GM12878 (cell line): ENCODE measurements around the gene ZSWIM6.

Experiments used
- CHD2 ChIP-seq: IDR thresholded peaks from 2 replicates; pipeline ENCODE4 v1.6.1; 2011; ENCODE audit warnings: low read depth, low read length, improper control_type of control experiment, borderline replicate concordance
- CHD4 ChIP-seq: fragments of 200-600 bp; sonication (generic); IDR thresholded peaks from 2 replicates; pipeline ENCODE4 v1.6.1; 2016; ENCODE audit warnings: mild to moderate bottlenecking
- EP300 ChIP-seq, 2 experiments: fragments of 150-350 bp in 1 of 2; IDR thresholded peaks; 2 replicates each; pipeline ENCODE4 v1.6.1; 2011 to 2012; ENCODE audit warnings: low read depth in 2 of 2, low read length in 2 of 2, borderline replicate concordance in 1 of 2, improper control_type of control experiment in 1 of 2, inconsistent platforms in 1 of 2; ENCODE audit not compliant: control insufficient read depth in 1 of 2
- LARP7 ChIP-seq: fragments of 450-650 bp; IDR thresholded peaks from 2 replicates; pipeline ENCODE4 v1.6.1; 2017; ENCODE audit warnings: mild to moderate bottlenecking
- POLR2A ChIP-seq: IDR thresholded peaks from 2 replicates; pipeline ENCODE4 v1.6.1; 2011; ENCODE audit warnings: low read depth, mild to moderate bottlenecking, low read length
- POLR2AphosphoS5 ChIP-seq: IDR thresholded peaks from 2 replicates; pipeline ENCODE4 v1.6.1; 2011; ENCODE audit warnings: mild to moderate bottlenecking, low read length, inconsistent platforms
- RFX5 ChIP-seq: IDR thresholded peaks from 2 replicates; pipeline ENCODE4 v1.6.1; 2011; ENCODE audit warnings: low read depth, low read length, improper control_type of control experiment
- SP1 ChIP-seq: IDR thresholded peaks from one replicate; pipeline ENCODE4 v1.6.1; 2011; ENCODE audit warnings: low read depth, low read length
- TAF1 ChIP-seq: IDR thresholded peaks from 2 replicates; pipeline ENCODE4 v1.6.1; 2011; ENCODE audit warnings: mild to moderate bottlenecking, low read depth, low read length, borderline replicate concordance
- TF ChIP-seq, protein P1 (sequence below): fragments of 450-650 bp; IDR thresholded peaks from 2 replicates; pipeline ENCODE4 v1.6.1; 2017; ENCODE audit warnings: borderline replicate concordance
- TF ChIP-seq, protein P2 (sequence below): IDR thresholded peaks from 2 replicates; pipeline ENCODE4 v1.6.1; 2012; ENCODE audit warnings: mild to moderate bottlenecking, low read depth, low read length
- TF ChIP-seq, protein P3 (sequence below): IDR thresholded peaks from 2 replicates; pipeline ENCODE4 v1.6.1; 2012; ENCODE audit warnings: low read depth, low read length, improper control_type of control experiment
- TF ChIP-seq, protein P4 (sequence below), 3 experiments: IDR thresholded peaks in 2 of 3; conservative IDR thresholded peaks in 1 of 3; 2 replicates each; pipeline ENCODE4 v1.5.1; 2011; ENCODE audit warnings: low read depth in 3 of 3, low read length in 3 of 3, mild to moderate bottlenecking in 3 of 3, control low read depth in 2 of 3, moderate library complexity in 2 of 3, inconsistent platforms in 1 of 3, mixed read lengths in 1 of 3; ENCODE audit not compliant: control insufficient read depth in 2 of 3, insufficient read depth in 1 of 3; ENCODE audit errors: extremely low read depth in 1 of 3
- TF ChIP-seq, protein P5 (sequence below): IDR thresholded peaks from 2 replicates; pipeline ENCODE4 v1.6.1; 2011; ENCODE audit warnings: low read depth, low read length, improper control_type of control experiment, borderline replicate concordance

DNA sequence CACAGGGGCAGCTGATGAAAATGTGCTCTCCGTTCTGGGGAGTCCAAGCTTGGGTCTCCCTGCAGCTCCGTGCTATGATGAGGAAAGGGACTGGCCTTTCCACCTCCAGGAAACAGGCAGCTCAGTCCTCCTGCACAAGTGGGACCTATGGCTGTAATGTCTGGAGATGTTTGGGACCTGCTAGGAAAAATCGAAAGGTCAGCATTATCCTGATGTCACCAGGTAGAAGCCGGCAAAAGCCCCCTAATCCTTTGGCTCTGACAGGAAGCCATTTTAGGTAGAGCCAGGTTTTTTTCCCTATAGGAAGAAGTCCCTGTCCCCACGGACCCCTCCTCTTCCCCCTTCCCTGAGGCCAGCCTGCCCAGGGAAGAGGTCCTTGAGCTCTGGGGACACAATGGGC lies 240.9 kb downstream of the ZSWIM6 start:
- no peak for TF ChIP-seq TAF1
- TF ChIP-seq POLR2AphosphoS5: no peak
- TF ChIP-seq, protein P1, sequence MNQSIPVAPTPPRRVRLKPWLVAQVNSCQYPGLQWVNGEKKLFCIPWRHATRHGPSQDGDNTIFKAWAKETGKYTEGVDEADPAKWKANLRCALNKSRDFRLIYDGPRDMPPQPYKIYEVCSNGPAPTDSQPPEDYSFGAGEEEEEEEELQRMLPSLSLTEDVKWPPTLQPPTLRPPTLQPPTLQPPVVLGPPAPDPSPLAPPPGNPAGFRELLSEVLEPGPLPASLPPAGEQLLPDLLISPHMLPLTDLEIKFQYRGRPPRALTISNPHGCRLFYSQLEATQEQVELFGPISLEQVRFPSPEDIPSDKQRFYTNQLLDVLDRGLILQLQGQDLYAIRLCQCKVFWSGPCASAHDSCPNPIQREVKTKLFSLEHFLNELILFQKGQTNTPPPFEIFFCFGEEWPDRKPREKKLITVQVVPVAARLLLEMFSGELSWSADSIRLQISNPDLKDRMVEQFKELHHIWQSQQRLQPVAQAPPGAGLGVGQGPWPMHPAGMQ: no peak
- no peak for TF ChIP-seq CHD4
- TF ChIP-seq, protein P2, sequence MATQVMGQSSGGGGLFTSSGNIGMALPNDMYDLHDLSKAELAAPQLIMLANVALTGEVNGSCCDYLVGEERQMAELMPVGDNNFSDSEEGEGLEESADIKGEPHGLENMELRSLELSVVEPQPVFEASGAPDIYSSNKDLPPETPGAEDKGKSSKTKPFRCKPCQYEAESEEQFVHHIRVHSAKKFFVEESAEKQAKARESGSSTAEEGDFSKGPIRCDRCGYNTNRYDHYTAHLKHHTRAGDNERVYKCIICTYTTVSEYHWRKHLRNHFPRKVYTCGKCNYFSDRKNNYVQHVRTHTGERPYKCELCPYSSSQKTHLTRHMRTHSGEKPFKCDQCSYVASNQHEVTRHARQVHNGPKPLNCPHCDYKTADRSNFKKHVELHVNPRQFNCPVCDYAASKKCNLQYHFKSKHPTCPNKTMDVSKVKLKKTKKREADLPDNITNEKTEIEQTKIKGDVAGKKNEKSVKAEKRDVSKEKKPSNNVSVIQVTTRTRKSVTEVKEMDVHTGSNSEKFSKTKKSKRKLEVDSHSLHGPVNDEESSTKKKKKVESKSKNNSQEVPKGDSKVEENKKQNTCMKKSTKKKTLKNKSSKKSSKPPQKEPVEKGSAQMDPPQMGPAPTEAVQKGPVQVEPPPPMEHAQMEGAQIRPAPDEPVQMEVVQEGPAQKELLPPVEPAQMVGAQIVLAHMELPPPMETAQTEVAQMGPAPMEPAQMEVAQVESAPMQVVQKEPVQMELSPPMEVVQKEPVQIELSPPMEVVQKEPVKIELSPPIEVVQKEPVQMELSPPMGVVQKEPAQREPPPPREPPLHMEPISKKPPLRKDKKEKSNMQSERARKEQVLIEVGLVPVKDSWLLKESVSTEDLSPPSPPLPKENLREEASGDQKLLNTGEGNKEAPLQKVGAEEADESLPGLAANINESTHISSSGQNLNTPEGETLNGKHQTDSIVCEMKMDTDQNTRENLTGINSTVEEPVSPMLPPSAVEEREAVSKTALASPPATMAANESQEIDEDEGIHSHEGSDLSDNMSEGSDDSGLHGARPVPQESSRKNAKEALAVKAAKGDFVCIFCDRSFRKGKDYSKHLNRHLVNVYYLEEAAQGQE: no peak
- TF ChIP-seq CHD2: no peak
- TF ChIP-seq, protein P3, sequence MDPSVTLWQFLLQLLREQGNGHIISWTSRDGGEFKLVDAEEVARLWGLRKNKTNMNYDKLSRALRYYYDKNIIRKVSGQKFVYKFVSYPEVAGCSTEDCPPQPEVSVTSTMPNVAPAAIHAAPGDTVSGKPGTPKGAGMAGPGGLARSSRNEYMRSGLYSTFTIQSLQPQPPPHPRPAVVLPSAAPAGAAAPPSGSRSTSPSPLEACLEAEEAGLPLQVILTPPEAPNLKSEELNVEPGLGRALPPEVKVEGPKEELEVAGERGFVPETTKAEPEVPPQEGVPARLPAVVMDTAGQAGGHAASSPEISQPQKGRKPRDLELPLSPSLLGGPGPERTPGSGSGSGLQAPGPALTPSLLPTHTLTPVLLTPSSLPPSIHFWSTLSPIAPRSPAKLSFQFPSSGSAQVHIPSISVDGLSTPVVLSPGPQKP: no peak
- TF ChIP-seq, protein P4, sequence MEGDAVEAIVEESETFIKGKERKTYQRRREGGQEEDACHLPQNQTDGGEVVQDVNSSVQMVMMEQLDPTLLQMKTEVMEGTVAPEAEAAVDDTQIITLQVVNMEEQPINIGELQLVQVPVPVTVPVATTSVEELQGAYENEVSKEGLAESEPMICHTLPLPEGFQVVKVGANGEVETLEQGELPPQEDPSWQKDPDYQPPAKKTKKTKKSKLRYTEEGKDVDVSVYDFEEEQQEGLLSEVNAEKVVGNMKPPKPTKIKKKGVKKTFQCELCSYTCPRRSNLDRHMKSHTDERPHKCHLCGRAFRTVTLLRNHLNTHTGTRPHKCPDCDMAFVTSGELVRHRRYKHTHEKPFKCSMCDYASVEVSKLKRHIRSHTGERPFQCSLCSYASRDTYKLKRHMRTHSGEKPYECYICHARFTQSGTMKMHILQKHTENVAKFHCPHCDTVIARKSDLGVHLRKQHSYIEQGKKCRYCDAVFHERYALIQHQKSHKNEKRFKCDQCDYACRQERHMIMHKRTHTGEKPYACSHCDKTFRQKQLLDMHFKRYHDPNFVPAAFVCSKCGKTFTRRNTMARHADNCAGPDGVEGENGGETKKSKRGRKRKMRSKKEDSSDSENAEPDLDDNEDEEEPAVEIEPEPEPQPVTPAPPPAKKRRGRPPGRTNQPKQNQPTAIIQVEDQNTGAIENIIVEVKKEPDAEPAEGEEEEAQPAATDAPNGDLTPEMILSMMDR (IDR thresholded peaks at IDR 0.05 in 2 of 3, conservative IDR thresholded peaks at IDR 0.05 in 1 of 3; ENCODE audit: control insufficient read depth in 2 of 3, extremely low read depth in 1 of 3, insufficient read depth in 1 of 3, low read depth in 3 of 3, low read length in 3 of 3): no peak
- TF ChIP-seq, protein P5, sequence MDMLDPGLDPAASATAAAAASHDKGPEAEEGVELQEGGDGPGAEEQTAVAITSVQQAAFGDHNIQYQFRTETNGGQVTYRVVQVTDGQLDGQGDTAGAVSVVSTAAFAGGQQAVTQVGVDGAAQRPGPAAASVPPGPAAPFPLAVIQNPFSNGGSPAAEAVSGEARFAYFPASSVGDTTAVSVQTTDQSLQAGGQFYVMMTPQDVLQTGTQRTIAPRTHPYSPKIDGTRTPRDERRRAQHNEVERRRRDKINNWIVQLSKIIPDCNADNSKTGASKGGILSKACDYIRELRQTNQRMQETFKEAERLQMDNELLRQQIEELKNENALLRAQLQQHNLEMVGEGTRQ: no peak
- no peak for TF ChIP-seq SP1
- no peak for TF ChIP-seq EP300 (IDR thresholded peaks at IDR 0.05; ENCODE audit: borderline replicate concordance in 1 of 2, control insufficient read depth in 1 of 2, low read depth in 2 of 2, low read length in 2 of 2)
- TF ChIP-seq RFX5: no peak
- no peak for TF ChIP-seq POLR2A
- TF ChIP-seq LARP7: no peak
